Tibial nerve (tissue), 4 donors: Measurements from ENCODE around the gene ZNF33A. TPM values are rescaled to one million over a fixed set of nuclear protein-coding genes. Genes with fewer than 3 reads are reported as not detected.

Source experiments
- DNase-seq, 2 donors: peaks; one replicate each; pipeline ENCODE4 v3.0.0-alpha.2; 2019; ENCODE audit warnings: low spot score in 2 of 2
- H3K27ac ChIP-seq, 4 donors: fragments of 200-600 bp; sonication (generic) in 3 of 4; one replicate each; pipeline ENCODE4 v1.5.1; 2017 to 2019; ENCODE audit warnings: mild to moderate bottlenecking in 1 of 4
- H3K27me3 ChIP-seq, 2 donors: fragments of 200-600 bp; sonication (generic) in 1 of 2; one replicate each; pipeline versions ENCODE4 v1.5.1 to v1.6.0; 2017 to 2019
- H3K36me3 ChIP-seq, 3 donors: fragments of 200-600 bp; sonication (generic); one replicate each; pipeline ENCODE4 v1.5.1; 2018 to 2019
- H3K4me1 ChIP-seq, 4 donors: fragments of 200-600 bp; sonication (generic) in 3 of 4; one replicate each; pipeline ENCODE4 v1.5.1; 2017 to 2019
- H3K4me3 ChIP-seq, 4 donors: fragments of 200-600 bp; sonication (generic) in 3 of 4; one replicate each; pipeline ENCODE4 v1.5.1; 2017 to 2019; ENCODE audit warnings: mild to moderate bottlenecking in 1 of 4, moderate library complexity in 1 of 4
- H3K9me3 ChIP-seq, 4 donors: fragments of 200-600 bp; sonication (generic) in 3 of 4; one replicate each; pipeline ENCODE4 v1.5.1; 2017 to 2019
- CTCF ChIP-seq, 5 experiments: fragments of 200-600 bp in 3 of 5; fragments of 450-650 bp in 2 of 5; sonication (generic) in 3 of 5; IDR thresholded peaks; one replicate each; pipeline ENCODE4 v1.5.1; 2016 to 2019; ENCODE audit warnings: antibody characterized with exemption in 5 of 5, mild to moderate bottlenecking in 3 of 5, moderate library complexity in 2 of 5
- EP300 ChIP-seq, 2 donors: sonication (generic); formaldehyde crosslinking; IDR thresholded peaks; one replicate each; pipeline ENCODE4 v1.6.1; 2017; ENCODE audit warnings: antibody characterized with exemption in 2 of 2, mild to moderate bottlenecking in 1 of 2
- POLR2A ChIP-seq, 2 donors: fragments of 450-650 bp; IDR thresholded peaks; one replicate each; pipeline ENCODE4 v1.6.1; 2017; ENCODE audit warnings: antibody characterized with exemption in 2 of 2, mild to moderate bottlenecking in 2 of 2, moderate library complexity in 2 of 2
- WGBS, 2 donors: methylation state at CpG; one replicate each; pipeline ENCODE4 v1.1.5; 2018; 5-methylcytosine and 5-hydroxymethylcytosine counted together
- small RNA-seq: library from RNA; depleted of rRNA; stranded (forward); fragments of <200 nt; gene quantifications from one replicate; pipeline ENCODE3, GENCODE V24; 2016
- total RNA-seq, 4 donors: library from RNA; depleted of rRNA; stranded (reverse); fragments of >200 nt; gene quantifications; one replicate each; pipeline ENCODE4 v1.1.0, GENCODE V29; 2016

The ZNF33A gene
- total RNA-seq, 4 donors from 2014 or later, result 15.0 to 31.6 (median 29.3) TPM

GRCh38 chr10:38112159-38112558 lies 101.7 kb downstream of the ZNF33A start:
- Histone ChIP-seq H3K4me3 (no peak overlapping the region), H3K27me3 (no peaks in the 10 kb centered on the region), H3K9me3 (peaks cover 0 to 100% (median 42%) of the 10 kb centered on the region in 4 donors), H3K36me3 (peaks cover 3 to 77% (median 34%) of the 10 kb centered on the region in 3 donors), H3K4me1 (no peaks in the 10 kb centered on the region), H3K27ac (no peak overlapping the region)
- no peak for DNase-seq
- WGBS, 2 donors, result 91 to 95% methylated on average over 2 of the region's 2 CpGs
- TF ChIP-seq EP300 (IDR thresholded peaks at IDR 0.05), result no peak
- TF ChIP-seq POLR2A (IDR thresholded peaks at IDR 0.05), result no peak
- no peak for TF ChIP-seq CTCF (IDR thresholded peaks at IDR 0.05)

Small RNAs within 50 kb of the gene (small RNA-seq; reads per million reads assigned to genes)
- gene AL161931.1 (not detected), gene FXYD6P2 (not detected), gene RF00019 (not detected), gene RNU6-795P (not detected)

Other genes starting within 250 kb of the ZNF33A start
- gene ZNF248, start 153.1 kb upstream of the ZNF33A start, total RNA-seq, result 10 to 100 TPM; 11.8 to 24.0 (median 16.1) TPM
- gene ZNF25, start 34.0 kb upstream of the ZNF33A start, total RNA-seq, result 10 to 100 TPM; 13.8 to 23.2 (median 18.7) TPM
- 10 to 100 TPM; 20.3 to 27.6 (median 24.7) TPM for gene ZNF37A, start 83.7 kb downstream of the ZNF33A start, total RNA-seq